ENCODE data around the gene CUTA.

DNA sequence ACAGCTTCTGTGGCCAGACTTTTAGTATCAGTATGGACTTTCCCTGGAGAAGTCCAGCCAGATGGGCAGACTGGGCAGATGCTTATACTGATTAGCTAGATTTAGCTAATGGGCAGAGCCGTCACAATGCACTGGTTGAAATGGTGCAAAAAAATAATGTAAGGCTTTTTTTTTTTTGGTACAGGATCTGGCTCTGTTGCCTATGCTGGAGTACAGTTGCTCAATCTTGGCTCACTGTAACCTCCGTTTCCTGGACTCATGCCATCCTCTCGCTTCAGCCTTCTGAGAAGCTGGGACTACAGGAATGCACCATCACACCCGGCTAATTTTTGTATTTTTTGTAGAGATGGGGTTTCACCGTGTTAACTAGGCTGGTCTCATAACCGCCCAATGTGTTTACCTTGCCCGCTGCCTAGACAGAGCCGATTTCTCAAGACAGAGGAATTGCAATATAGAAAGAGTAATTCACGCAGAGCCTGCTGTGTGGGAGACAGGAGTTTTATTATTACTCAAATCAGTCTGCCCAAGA lies 42.7 kb downstream of the CUTA start:
- no peak for TF ChIP-seq SALL2 (CRISPR knock-in tag; IDR thresholded peaks at IDR 0.05)
- no peak for TF ChIP-seq KLF16 (CRISPR knock-in tag; IDR thresholded peaks at IDR 0.05)
- TF ChIP-seq, protein P1, sequence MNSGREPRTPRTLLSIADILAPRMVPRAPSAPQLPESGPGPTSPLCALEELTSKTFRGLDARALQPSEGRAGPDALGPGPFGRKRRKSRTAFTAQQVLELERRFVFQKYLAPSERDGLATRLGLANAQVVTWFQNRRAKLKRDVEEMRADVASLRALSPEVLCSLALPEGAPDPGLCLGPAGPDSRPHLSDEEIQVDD (CRISPR knock-in tag; IDR thresholded peaks at IDR 0.05; ENCODE audit: borderline replicate concordance), result no peak
- TF ChIP-seq, protein P2, sequence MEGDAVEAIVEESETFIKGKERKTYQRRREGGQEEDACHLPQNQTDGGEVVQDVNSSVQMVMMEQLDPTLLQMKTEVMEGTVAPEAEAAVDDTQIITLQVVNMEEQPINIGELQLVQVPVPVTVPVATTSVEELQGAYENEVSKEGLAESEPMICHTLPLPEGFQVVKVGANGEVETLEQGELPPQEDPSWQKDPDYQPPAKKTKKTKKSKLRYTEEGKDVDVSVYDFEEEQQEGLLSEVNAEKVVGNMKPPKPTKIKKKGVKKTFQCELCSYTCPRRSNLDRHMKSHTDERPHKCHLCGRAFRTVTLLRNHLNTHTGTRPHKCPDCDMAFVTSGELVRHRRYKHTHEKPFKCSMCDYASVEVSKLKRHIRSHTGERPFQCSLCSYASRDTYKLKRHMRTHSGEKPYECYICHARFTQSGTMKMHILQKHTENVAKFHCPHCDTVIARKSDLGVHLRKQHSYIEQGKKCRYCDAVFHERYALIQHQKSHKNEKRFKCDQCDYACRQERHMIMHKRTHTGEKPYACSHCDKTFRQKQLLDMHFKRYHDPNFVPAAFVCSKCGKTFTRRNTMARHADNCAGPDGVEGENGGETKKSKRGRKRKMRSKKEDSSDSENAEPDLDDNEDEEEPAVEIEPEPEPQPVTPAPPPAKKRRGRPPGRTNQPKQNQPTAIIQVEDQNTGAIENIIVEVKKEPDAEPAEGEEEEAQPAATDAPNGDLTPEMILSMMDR (CRISPR knock-in tag; IDR thresholded peaks at IDR 0.05), result no peak
- no peak for TF ChIP-seq ZNF629 (CRISPR knock-in tag; conservative IDR thresholded peaks at IDR 0.05)
- no peak for TF ChIP-seq POLR2AphosphoS5 (IDR thresholded peaks at IDR 0.05; ENCODE audit: low read depth, low read length)
- TF ChIP-seq CC2D1A (CRISPR knock-in tag; IDR thresholded peaks at IDR 0.05), result no peak
- TF ChIP-seq ZNF510 (CRISPR knock-in tag; IDR thresholded peaks at IDR 0.05; ENCODE audit: low read depth), result no peak
- TF ChIP-seq FOXM1 (CRISPR knock-in tag; IDR thresholded peaks at IDR 0.05), result no peak
- no peak for TF ChIP-seq RFX5 (IDR thresholded peaks at IDR 0.05; ENCODE audit: low read depth, low read length)
- TF ChIP-seq, protein P3, sequence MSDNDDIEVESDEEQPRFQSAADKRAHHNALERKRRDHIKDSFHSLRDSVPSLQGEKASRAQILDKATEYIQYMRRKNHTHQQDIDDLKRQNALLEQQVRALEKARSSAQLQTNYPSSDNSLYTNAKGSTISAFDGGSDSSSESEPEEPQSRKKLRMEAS (IDR thresholded peaks at IDR 0.05), result no peak
- TF ChIP-seq FOXA1 (IDR thresholded peaks at IDR 0.05), result no peak
- TF ChIP-seq FOXA1 (CRISPR knock-in tag; IDR thresholded peaks at IDR 0.05), result no peak
- TF ChIP-seq, protein P4, sequence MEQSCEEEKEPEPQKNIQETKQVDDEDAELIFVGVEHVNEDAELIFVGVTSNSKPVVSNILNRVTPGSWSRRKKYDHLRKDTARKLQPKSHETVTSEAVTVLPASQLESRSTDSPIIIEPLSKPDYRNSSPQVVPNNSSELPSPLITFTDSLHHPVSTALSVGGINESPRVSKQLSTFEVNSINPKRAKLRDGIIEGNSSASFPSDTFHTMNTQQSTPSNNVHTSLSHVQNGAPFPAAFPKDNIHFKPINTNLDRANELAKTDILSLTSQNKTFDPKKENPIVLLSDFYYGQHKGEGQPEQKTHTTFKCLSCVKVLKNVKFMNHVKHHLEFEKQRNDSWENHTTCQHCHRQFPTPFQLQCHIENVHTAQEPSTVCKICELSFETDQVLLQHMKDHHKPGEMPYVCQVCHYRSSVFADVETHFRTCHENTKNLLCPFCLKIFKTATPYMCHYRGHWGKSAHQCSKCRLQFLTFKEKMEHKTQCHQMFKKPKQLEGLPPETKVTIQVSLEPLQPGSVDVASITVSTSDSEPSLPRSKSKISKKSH (CRISPR knock-in tag; IDR thresholded peaks at IDR 0.05; ENCODE audit: borderline replicate concordance), result no peak
- no peak for TF ChIP-seq FOXK1 (CRISPR knock-in tag; IDR thresholded peaks at IDR 0.05; ENCODE audit: borderline replicate concordance, low read depth)

Data from HepG2 (cell line).